Body of pancreas (tissue), 4 donors: ENCODE measurements around the gene EIF1AD.

Experiments
- POLR2A ChIP-seq, 3 donors: fragments of 450-650 bp; IDR thresholded peaks; one replicate each; pipeline ENCODE4 v1.6.1; 2016; ENCODE audit warnings: antibody characterized with exemption in 3 of 3, mild to moderate bottlenecking in 2 of 3
- TF ChIP-seq, protein P1 (sequence below), 7 experiments: fragments of 450-650 bp in 4 of 7; fragments of 200-600 bp in 3 of 7; sonication (generic) in 3 of 7; IDR thresholded peaks; one replicate each; pipeline ENCODE4 v1.5.1; 2016 to 2019; ENCODE audit warnings: antibody characterized with exemption in 7 of 7

DNA sequence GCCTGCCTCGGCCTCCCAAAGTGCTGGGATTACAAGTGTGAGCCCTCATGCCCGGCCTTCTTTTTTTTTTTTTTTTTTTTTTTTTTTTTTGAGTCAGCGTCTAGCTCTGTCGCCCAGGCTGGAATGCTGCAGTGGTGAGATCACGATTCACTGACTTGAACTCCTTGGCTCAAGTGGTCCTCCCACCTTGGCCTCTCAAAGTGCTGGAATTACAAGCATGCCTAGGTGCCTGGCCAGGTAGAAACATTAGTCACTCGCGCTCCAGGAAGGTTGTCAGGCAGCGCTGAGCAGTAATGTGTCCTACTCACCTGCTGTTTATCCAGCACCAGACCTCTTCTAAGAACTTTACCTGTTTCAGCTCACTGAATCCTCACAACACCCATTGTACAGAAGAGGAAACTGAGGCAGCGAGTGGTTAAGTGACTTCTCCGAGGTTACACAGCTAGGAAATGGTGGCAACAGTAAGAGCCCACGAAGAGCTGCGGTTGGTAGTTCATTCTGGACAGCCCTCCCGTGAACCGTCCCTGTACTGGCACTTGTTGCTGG, 9.4 kb upstream of the EIF1AD start:
- TF ChIP-seq, protein P1, sequence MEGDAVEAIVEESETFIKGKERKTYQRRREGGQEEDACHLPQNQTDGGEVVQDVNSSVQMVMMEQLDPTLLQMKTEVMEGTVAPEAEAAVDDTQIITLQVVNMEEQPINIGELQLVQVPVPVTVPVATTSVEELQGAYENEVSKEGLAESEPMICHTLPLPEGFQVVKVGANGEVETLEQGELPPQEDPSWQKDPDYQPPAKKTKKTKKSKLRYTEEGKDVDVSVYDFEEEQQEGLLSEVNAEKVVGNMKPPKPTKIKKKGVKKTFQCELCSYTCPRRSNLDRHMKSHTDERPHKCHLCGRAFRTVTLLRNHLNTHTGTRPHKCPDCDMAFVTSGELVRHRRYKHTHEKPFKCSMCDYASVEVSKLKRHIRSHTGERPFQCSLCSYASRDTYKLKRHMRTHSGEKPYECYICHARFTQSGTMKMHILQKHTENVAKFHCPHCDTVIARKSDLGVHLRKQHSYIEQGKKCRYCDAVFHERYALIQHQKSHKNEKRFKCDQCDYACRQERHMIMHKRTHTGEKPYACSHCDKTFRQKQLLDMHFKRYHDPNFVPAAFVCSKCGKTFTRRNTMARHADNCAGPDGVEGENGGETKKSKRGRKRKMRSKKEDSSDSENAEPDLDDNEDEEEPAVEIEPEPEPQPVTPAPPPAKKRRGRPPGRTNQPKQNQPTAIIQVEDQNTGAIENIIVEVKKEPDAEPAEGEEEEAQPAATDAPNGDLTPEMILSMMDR (IDR thresholded peaks at IDR 0.05): no peak
- TF ChIP-seq POLR2A (IDR thresholded peaks at IDR 0.05): no peak
